ENCODE measurements around the gene INTS3. TPM values are rescaled to one million over a fixed set of nuclear protein-coding genes. Genes with fewer than 3 reads are reported as not detected.

INTS3 gene
- total and polyA plus RNA-seq, 2 of the 8 experiments (the other 6 are each of a cell fraction or from before 2014, with no cell fraction given): 66.8 to 93.2 TPM

DNA sequence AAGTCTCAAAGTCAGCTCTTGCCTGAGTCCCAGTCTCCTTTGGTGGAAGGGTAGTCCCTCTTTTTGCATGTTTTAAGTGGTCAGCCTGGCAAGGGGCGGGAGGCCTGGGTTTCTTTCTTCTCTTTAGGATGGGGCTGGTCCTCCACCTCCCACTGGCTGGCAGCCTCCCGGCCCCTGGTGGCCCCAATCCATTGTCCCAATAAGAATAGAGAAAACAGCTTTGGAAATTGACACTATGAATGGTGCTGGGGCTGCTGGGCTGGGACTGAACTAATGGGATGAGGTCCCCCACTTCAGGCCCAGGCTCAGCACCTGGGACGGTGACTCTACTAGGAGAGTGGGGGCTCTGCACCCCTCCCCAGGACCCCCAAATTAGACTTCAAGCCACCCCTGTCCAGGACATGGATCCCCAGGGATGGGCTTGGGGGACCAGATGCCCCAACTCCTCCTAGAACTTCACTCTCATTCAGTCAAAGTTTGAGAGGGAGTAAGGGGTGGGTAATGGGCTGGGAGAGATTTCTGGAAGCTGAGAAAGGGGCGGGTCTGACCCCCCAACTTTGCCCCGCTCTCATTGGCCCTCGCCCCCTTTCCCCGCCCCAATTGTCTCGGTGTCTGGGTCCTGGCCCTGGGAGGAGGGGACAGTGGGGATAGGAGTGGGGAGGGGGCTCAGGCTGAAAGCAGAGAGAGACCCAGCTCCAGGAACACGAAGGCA, 65.6 kb downstream of the INTS3 start:
- peak in 1 of 2 experiments; percentile 58 for DNase-seq (ENCODE audit: low read depth in 1 of 2, low spot score in 2 of 2)
- no peak overlapping the region for H3K9ac ChIP-seq (replicated peaks in 1 of 4; ENCODE audit: extremely low read depth in 1 of 4, low read depth in 3 of 4, low read length in 3 of 4)
- no peak overlapping the region for H2AK5ac ChIP-seq (ENCODE audit: low read depth, low read length)
- no peak overlapping the region for H4K5ac ChIP-seq (ENCODE audit: insufficient read length, low read depth, low read length)
- H3K79me2 ChIP-seq (ENCODE audit: control insufficient read depth in 1 of 2, insufficient read depth in 2 of 2, low read length in 2 of 2): no peaks in the 10 kb centered on the region
- peak overlapping the region; percentile 24 for H3K18ac ChIP-seq (ENCODE audit: extremely low read depth, low read length)
- H4K8ac ChIP-seq (ENCODE audit: extremely low read depth, insufficient read depth, low read length): no peak overlapping the region
- H3K4me3 ChIP-seq (ENCODE audit: extremely low read depth in 1 of 4, insufficient read depth in 2 of 4, low read depth in 3 of 4, low read length in 4 of 4): peak overlapping the region in 3 of 4 experiments; percentile 8 to 48 (median 11); a peak in 4 of 8 replicates
- no peaks in the 10 kb centered on the region for H3K9me3 ChIP-seq (ENCODE audit: insufficient read depth in 2 of 2, low read depth in 1 of 2, low read length in 1 of 2)
- peaks cover 6 to 32% (median 22%) of the 10 kb centered on the region in 4 experiments for H3K4me1 ChIP-seq (replicated peaks in 1 of 4; ENCODE audit: control insufficient read depth in 3 of 4, insufficient read depth in 4 of 4, low read length in 3 of 4)
- no peak overlapping the region for H3K14ac ChIP-seq (ENCODE audit: insufficient read length)
- no peaks in the 10 kb centered on the region; a peak in 1 of 7 replicates for H3K27me3 ChIP-seq (replicated peaks in 1 of 4; ENCODE audit: control insufficient read depth in 3 of 4, extremely low read depth in 1 of 4, insufficient read depth in 3 of 4, low read length in 3 of 4)
- no peak overlapping the region for H3K27ac ChIP-seq (ENCODE audit: low read depth, low read length)
- peak overlapping the region; percentile 60 to 61; a peak in 3 of 4 replicates for H3K4me2 ChIP-seq (ENCODE audit: insufficient read depth in 1 of 2, low read depth in 2 of 2, low read length in 2 of 2)
- FAIRE-seq: no peak
- peak overlapping the region; percentile 45 for H4K91ac ChIP-seq (replicated peaks; ENCODE audit: insufficient read length, low read length)
- H2BK5ac ChIP-seq (ENCODE audit: low read depth, low read length): peak overlapping the region; percentile 83; the same call in 1 of the 2 replicates
- WGBS, 2 experiments (ENCODE audit: extremely low coverage in 1 of 2, insufficient coverage in 1 of 2, insufficient read length in 1 of 2, insufficient replicate concordance in 2 of 2, low coverage in 1 of 2, low lambda C conversion rate in 2 of 2, missing lambda C conversion rate in 1 of 2): 59% methylated on average over 4 of the region's 9 CpGs; no CpG with 5 or more reads in 1 of the 2 experiments
- peaks cover 0 to 4% of the 10 kb centered on the region in 2 experiments for H4K20me1 ChIP-seq (replicated peaks in 1 of 2; ENCODE audit: control insufficient read depth in 1 of 2, insufficient read depth in 2 of 2, low read length in 2 of 2)
- no peaks in the 10 kb centered on the region for H3K79me1 ChIP-seq (ENCODE audit: low read depth, low read length)
- H2BK120ac ChIP-seq (replicated peaks; ENCODE audit: low read depth, low read length): no peak overlapping the region
- H3K56ac ChIP-seq (replicated peaks; ENCODE audit: insufficient read length, low read depth, low read length): no peak overlapping the region
- H2AFZ ChIP-seq (ENCODE audit: low read length): no peak overlapping the region
- H3K36me3 ChIP-seq (ENCODE audit: control insufficient read depth in 2 of 4, insufficient read depth in 4 of 4, low read length in 3 of 4): no peaks in the 10 kb centered on the region
- no peak overlapping the region for H3K23ac ChIP-seq (ENCODE audit: insufficient read length)
- no peak overlapping the region for H3K4ac ChIP-seq (replicated peaks; ENCODE audit: insufficient read length, low read depth, low read length)
- H3K23me2 ChIP-seq (ENCODE audit: low read depth, low read length): no peaks in the 10 kb centered on the region; the same call in 1 of the 2 replicates
- H2BK20ac ChIP-seq (ENCODE audit: low read length): peak overlapping the region; percentile 10; the same call in 1 of the 2 replicates
- H2BK12ac ChIP-seq (ENCODE audit: low read depth, low read length): peak overlapping the region; percentile 77; the same call in 1 of the 2 replicates
- CTCF ChIA-PET (ENCODE audit: partially characterized antibody): interaction anchor here (0.8 to 2.1 kb wide), 4 partner anchors 9 to 121 kb away, joined by 3 to 11 read pairs (median 3); no protein-coding TSS in a partner anchor
- H2BK15ac ChIP-seq (ENCODE audit: low read length): 0 out of 2 replicates have a peak overlapping the region, but pooled peaks have one; percentile 61
- POLR2A ChIA-PET (ENCODE audit: partially characterized antibody): interaction anchor here (0.9 to 15.1 kb wide), 8 partner anchors 13 to 200 kb away, joined by 3 to 153 read pairs (median 4); partner anchors contain the start of genes CHTOP, GATAD2B, RPS27 and SLC27A3
- TF ChIP-seq CHD2 (IDR thresholded peaks at IDR 0.05; ENCODE audit: low read length): no peak
- no peak for TF ChIP-seq SIRT6 (IDR thresholded peaks at IDR 0.05; ENCODE audit: low read length)
- no peak for TF ChIP-seq RBBP5 (IDR thresholded peaks at IDR 0.05; ENCODE audit: borderline replicate concordance, low read depth, low read length)
- TF ChIP-seq USF2 (IDR thresholded peaks at IDR 0.05; ENCODE audit: low read length): no peak
- no peak for TF ChIP-seq SIN3A (conservative IDR thresholded peaks at IDR 0.05 in 1 of 2, IDR thresholded peaks at IDR 0.05 in 1 of 2; ENCODE audit: low read depth in 1 of 2, low read length in 2 of 2)
- no peak for TF ChIP-seq SIX5 (IDR thresholded peaks at IDR 0.05; ENCODE audit: low read depth, low read length)
- no peak for TF ChIP-seq JUN (IDR thresholded peaks at IDR 0.05; ENCODE audit: low read depth, low read length)
- no peak for TF ChIP-seq TEAD4 (IDR thresholded peaks at IDR 0.05; ENCODE audit: low read depth, low read length)
- TF ChIP-seq ASH2L (IDR thresholded peaks at IDR 0.05; ENCODE audit: low read length): no peak
- no peak for TF ChIP-seq GTF2F1 (IDR thresholded peaks at IDR 0.05; ENCODE audit: borderline replicate concordance, low read depth, low read length)
- no peak for TF ChIP-seq SP1 (IDR thresholded peaks at IDR 0.05; ENCODE audit: low read depth, low read length)

Data from H1 (cell line).